Erythroblast (primary cell): ENCODE data around the gene DDA1.
"Not testable (repeated sequence)": the region's sequence is repeated elsewhere in the genome, so short reads cannot be mapped to it uniquely, and the experiment has no call there.

Source experiments
- GATA1 ChIP-seq: IDR thresholded peaks from 2 replicates; pipeline ENCODE4 v1.6.1; 2011; ENCODE audit warnings: low read depth, mild to moderate bottlenecking, control low read depth, low read length, moderate library complexity
- POLR2A ChIP-seq: IDR thresholded peaks from 2 replicates; pipeline ENCODE4 v1.6.1; 2011; ENCODE audit warnings: mild to moderate bottlenecking, low read length

DNA sequence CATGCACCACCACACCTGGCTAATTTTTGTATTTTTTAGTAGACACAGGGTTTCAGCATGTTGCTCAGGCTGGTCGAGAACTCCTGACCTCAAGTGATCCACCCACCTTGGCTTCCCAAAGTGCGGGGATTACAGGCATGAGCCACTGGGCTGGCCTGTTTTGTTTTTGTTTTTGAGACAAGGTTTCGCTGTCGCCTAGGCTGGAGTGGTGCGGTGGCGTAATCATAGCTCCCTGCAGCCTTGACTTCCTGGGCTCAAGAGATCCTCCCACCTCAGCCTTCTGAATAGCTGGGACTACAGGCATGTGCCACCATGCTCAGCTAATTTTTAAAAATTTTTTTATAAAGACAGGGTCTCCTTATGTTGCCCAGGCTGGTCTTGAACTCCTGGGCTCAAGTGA, 13.8 kb upstream of the DDA1 start:
- TF ChIP-seq POLR2A, GATA1: not testable (repeated sequence)
